NCI-H2029 (cell line): ENCODE measurements around the gene NEDD4L.

Experiments used
- DNase-seq: peaks from one replicate; lab custom pipeline; 2025; lab: John Stamatoyannopoulos, UW

The NEDD4L gene

DNA sequence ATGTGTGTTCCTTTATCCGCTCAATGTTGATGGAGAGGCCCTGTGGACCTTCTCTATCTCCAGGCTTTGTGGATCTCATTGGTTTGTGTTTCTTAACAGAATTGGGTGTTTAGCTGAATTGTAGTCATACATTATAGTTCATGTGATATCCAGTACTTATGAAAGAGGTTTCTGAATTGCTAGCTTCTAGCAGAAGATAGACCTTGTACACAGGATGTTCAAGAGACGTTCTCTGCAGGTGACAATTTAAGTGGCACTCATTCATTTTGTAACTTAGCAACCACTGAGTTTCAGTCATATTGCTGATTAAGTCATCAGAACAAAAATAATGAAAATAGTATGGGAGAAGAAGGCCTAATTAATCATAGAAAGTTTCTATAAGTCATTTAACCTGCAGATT, 305.6 kb downstream of the NEDD4L start:
- DNase-seq, result no peak

DNA sequence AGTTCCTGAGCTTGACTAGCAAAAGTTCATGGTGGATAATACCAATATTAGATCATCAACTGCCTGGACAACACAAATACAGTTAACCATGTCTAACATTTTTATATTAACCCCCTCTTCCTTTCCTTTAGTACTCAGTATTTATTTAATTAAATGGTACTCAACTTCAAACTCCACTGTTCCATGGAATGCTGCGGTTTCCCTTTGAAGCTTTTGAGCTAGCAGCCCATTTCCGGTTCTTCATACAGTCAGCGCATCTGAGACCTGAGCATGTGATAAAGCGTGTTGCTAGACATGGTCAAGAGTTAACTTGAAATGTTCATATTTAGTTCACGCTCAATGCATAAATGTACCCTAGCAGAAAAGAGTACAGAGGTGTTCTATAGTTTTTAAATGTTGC, 306.5 kb downstream of the NEDD4L start:
- no peak for DNase-seq

DNA sequence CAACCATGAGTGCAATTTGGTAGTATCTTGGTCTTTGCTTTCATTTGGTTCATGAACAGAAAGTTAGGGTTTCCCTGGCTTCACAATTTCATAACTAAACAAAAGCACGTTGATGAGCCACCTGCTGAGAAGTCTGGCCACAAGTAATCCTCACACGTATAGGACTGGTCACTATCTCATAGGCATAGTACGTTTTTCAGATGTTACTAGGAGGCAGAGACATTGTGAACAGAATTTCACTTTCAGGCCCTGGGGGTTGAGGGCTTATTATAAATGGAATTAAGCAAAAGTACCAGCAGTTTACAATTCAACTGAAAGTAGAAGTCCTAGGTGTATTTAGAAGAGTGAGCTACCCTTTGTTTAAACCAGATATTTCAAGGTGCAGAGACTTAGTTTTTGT, 307.8 kb downstream of the NEDD4L start:
- no peak for DNase-seq

DNA sequence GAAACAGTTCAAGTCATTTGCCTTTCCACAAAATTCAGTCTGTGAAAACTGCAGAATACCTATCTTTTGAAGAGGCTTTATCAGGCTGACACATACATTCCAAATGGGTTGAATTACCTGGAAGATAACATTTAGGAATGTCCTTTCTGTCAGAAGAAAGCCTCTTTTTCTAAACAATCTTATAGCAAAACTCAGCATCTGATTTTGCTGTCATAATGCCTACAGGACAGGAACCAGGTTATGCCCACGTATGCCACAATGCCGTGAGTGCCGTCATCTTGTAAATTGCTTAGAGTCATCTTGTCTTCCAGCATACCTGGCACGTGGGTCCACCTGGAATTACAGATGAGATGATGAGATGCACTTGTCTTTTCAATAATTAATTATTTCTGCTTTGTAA, 309.6 kb downstream of the NEDD4L start:
- no peak for DNase-seq

DNA sequence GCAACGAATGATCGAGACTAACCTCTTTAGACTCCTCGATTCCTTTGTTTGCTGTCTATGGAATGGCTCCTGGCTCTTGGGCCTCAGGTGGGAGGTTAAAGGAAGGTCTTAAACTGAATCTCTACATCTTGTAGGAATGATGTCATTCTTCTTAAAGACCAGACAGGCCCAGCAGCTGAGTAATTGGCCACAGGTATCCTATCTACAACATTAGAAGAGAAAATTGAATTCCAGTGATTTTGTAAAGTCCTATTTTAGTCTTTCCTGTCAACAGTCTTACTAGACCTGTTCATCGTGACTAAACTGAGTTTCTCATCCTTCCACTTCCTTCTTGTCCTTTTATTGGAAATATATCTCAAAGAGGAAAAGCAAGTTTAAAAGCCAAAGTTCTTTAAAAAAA, 310.0 kb downstream of the NEDD4L start:
- DNase-seq, result no peak

DNA sequence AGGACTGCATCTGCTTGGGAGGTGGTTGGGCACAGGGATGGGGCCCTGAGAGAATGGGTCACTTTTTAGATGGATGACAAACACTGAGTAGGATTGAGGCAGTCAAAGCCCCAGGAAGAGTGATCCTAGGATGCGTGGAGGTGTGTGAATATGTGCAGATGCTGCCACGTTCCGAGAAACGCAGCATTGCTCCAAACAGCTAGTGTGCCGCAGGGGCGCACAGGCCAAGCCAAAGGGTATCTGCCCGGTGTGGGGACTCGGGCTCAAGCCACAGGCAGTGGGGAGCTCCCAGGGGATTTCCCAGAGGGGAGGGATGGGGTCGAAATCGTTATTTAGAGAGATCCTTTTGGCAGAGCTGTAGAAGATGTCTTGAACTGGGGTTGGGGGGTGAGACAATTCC, 310.8 kb downstream of the NEDD4L start:
- no peak for DNase-seq

DNA sequence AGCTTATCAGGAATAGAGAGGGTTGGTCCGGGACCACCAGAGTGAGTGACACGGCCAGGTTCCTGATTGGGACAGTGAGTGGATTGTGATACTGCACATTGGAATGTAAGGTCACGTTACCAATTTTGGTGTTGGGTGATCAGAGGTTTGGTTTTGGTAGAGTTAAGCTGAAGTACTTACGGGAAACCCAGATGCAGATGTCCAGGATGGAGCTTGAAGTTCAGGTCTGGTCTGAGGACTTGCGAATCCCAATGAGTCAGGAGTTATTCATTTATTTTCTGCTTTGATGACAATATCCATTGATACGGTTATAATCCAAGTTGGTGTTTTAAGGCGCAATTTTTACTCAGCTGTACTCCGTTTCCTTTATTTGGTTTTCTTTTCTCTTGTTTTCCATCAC, 311.2 kb downstream of the NEDD4L start:
- DNase-seq, result no peak

DNA sequence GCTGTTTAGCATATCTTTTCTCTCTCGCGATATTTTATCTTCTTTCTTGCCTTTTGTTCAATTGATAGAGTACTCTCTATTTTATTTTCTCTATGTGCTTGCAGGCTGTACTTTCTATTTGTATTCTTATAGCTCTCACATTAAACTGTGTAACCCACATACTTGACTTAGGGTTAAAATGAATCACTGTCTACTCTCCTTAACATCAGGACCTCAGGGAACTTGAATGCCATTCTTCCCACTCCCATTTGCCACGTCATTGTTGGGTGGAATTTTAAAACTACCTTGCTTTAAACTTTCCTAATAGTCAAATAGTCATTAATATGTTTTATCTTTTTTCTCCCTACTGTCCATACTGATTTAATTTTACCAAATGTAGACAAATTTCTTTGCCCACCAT, 315.2 kb downstream of the NEDD4L start:
- no peak for DNase-seq

DNA sequence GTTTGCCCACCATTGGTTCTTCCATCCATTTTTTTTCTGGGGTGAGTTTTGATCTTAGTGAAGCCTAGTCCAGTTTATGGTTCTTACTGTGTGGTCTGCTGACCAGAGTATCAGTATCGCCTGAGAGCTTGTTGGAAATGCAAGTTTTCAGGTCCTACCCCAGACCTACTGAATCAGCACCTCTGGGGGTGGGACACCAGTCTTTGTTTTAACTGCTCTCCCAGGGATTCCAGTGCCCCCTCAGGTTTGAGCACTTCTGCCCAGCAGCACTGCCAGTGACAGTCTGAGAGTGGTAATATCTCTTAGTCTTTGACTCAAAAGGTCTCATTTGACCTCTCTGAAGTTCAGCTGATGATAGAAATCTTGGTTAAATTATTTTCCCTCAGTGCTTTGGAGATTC, 315.6 kb downstream of the NEDD4L start:
- no peak for DNase-seq

DNA sequence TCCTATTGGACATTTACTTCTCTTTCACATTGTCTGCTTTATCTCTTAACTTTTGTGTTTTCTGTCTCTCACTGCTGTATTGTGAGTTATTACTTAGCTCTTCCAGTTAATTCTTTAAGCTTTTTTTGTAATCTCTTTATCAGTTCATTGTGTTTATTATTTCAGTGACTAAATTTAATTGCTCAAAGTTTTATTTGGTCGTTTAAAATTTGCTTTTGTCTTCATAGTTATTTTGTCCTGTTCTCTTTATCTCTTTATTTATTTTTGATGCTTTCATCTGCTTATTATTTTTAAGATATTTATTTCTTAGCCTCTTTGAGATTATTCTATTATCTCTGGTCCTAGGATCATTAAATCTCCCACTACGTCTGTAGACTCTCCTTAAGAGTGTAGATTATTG, 316.3 kb downstream of the NEDD4L start:
- no peak for DNase-seq

DNA sequence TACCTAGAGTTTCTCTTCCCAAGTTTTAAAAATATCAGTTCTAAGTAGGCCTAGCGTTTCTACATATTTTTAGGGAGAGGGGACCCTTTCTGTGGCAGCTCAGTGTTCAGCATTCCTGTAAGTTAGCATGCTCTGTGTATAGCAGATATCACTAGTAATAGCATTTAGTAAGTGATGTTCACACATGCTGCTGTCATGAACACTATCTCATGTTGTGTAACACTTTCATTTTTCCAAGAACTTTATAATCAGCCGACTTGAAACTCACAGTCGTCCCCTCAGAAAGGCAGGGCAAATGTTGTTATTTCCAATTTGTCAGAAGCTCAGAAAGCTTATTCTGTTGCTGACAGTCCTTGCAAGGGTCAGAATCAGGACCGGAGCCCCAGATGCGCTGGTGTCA, 317.2 kb downstream of the NEDD4L start:
- DNase-seq, result no peak

DNA sequence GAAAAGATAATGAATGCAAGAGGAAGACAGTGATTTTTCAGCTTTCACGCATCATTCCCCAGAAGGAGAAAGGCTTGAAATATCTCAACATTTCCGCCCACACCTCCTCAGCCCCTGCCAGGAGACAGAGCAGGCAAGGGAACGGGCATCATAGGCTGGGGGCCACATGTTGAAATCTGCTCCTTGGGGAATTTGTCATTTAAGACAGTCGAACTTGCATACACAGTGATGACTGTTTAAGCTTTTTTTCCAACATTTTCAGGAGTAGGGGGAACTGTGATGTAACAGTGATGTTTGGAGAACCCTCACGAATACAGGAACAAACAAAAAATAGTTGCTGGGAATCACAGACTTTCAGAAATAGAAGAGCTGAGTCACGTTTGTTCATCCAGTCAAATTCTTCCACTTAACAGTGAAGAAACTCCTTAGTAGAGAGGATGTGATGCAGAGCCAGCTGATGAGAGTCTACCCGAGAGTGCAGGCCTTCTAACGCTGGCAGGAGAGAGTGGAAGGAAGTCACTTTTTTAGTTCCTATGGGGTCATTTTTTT, 318.1 kb downstream of the NEDD4L start:
- DNase-seq, result no peak

DNA sequence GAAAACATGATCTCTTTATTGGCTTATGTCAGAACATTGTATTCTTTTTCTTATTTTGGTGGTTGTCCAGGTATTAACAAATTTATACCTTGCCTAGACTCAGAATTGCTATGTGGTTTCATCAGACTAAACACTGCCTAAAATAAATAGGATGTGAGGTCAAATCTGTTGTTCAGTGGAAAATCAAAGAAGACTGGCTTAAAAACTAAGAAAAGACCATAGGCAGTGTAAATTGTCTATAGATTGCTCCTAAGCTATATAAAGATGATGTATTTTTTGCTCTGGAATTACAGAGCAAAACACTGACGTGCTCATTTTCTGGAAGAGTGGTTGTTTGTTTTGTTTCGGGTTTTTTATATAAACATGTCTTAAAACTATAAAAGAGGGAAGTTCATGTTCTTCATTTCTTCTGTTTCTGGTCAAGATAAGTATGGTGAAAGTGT, 318.8 kb downstream of the NEDD4L start:
- no peak for DNase-seq

DNA sequence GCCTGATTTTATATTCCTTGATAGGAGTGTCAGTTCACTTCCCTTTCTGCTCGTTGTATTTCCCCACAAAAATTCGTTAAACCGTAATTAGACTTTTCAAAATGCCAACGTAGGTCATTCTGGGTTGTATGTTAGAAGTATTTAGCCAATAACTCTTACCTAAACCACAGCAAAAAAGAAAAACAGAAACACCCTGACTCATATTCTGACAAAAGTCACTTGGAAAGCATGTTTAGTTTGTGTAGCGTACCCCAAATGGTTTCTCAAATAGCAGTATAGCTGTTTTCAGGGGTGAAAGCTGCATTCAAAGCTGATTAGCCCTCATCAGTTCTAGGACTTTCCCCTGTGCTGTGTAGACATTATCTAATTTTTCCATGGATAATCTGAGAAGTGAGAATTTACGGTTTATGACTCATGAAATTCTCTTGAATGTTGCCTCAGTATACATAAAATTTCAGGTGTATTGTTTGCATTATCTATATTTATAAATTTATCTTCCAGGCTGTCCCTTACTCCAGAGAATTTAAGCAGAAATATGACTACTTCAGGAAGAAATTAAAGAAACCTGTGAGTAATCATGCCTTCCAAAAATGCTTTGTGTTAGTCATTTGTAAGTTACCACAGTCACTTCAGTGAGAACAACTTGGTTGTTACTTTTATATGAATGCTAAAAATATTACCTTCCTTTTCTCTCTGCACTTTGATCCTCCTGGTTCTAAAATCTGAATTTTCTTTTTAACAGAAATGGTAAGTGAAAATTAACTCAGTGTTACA, 319.9 kb downstream of the NEDD4L start:
- DNase-seq, result no peak

DNA sequence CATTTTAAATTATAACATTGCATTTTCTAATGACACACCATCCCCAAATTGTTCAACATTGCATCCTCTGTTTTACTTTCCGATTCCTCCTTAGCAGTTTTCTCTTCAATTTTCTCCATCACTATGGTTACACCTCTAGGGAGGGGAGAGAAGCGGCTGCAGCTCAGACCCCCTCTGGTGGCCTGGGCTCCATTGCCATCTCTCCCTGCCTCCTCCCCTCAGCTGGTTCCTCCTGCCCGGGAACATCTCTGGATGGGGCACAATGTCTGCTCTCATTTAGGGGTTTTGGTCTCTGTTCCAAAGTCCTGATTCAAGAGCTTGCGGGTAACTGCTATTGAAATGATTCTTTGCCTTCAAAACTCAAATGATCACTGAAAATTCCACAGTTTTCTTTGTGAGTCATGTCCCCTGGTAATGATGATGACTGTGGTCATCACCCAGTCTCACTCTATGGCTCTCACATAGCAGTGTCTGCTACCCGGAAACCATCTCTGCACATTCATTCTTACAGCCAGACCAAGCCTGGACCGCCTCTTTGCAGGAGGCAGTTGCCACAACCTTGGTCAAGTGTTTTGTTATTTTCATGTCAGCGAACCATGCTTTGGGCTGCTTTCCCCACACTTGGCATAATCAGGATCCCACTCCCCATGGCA, 321.0 kb downstream of the NEDD4L start:
- no peak for DNase-seq

DNA sequence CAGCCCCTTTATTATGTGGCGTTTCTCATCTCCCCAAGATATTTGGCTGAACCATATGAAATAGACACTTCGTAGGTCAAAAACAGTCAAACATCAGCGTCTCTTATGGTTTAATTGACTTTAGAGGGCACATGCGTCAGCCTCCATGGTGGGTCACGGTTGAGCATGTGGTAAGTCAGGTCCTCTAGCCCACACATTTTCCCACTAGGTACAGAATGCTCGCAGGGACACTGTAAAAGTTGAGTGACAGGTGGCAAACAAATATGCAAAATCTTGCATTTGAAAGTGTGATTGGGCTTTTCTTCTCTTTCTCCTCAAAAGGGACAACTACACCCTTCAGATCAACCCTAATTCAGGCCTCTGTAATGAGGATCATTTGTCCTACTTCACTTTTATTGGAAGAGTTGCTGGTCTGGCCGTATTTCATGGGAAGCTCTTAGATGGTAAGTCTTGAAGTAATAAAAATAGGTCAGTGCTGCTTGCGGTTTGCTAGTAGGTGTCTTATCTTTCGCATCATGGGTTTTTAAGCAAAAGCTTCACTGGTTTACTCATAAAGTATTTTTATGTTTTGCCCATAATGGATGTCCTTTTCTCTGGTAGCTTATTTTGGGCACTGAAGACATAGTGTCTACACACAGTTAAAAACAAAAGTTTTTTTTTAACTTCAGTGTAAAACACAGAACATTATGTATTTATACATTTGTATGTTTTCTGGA, 323.6 kb downstream of the NEDD4L start:
- DNase-seq, result no peak

DNA sequence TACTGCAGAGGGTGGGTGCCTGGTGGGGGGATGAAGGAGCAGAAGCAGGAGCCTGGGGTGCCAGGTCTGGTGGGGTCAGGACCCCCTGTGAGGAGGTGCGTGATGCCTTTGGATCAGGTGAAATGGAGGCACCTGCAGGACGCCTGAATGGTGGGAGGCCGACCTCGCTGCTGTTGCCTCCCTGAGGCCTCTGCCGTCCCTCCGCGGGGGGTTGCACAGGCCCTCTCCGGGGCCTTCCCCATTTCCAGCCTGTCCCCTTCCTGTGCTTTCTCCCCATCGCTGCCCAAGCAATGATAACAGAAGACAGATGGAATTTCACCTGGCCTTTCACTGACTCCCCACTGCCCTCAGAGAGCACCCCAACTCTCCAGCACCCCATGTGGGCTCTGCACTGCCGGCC, 325.6 kb downstream of the NEDD4L start:
- DNase-seq, result no peak

DNA sequence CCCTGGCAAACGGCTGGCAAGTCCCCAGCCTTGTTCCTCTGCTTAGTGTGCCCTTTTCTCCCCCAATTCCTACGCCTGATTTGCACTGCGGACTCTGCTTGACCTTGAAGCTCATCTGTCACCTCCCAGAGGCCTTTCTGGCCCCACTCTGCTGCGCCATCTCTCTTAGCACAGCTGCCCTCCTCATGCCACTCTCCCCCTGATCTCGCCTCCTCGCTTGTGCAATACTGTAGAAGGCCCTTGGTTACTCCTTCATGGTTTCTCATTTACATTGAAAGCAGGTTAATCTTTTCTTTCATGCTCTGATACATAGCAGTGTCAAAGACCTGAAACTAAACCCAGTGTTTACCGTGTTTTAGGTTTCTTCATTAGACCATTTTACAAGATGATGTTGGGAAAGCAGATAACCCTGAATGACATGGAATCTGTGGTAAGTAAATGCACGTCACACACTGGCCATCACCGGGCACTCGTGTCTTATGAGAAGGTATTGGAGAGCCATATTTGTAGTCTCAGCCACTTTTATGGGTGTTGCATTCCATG, 326.1 kb downstream of the NEDD4L start:
- no peak for DNase-seq

DNA sequence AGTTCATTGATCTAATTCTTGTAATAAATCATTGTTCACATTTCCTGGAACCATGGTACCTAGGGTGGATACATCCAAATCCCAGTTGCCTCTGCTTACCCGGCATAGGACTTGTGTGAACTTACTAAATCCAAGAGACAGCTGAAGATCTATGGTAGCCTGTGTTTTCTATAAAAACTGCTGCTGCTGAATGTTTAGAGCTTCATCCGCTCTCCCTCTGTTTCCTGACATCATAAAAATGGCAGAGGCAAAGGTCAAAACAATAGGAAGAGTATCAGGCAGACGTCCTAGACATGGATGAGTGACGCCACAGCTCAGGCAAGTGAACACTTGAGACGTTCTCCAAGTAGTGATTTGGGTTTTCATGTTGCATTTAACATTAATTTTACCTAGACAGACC, 326.6 kb downstream of the NEDD4L start:
- DNase-seq, result no peak

DNA sequence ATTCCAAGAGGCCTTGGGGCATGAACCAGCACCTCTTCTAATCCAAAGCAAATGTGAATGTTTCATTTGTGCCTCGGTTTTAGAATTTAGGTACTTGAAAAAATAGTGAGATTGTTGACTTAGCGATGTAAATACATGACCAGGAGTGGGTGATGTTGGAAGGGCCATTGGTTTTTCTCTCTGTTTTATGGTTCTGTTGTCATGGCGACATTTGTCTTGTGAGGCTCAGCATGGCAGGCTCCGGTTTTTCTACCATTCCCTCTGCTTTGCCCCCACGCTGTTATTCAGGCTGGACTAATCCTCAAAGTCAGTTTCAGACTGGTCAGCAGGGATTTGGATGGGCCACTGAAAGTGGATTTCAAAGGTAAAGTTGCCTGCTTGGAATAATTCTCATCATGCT, 329.5 kb downstream of the NEDD4L start:
- DNase-seq, result no peak

DNA sequence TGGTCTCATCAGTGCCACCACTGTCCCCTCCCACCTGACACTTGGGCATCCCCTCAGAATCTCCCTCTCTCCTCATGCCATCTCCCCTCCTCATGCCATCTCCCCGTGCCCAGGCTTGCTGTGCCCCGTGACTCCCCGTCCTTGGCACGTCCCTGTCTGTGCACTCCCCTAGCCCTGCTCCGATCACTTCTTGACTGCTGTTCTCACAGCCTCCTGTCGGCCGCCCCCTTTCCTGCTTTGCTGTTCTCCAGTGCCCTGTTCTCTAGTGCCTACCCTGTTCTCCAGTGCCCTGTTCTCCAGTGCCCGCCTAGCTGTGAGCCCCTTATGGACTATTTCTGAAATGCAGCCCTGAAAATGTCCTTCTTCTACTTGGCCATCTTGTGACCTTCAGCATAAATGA, 331.0 kb downstream of the NEDD4L start:
- no peak for DNase-seq
